ENCODE results near the gene LMX1B.

GRCh38 chr9:126617003-126617822 is 3.5 kb downstream of the LMX1B start:
- TF ChIP-seq CTCF (conservative IDR thresholded peaks at IDR 0.05 in 1 of 2, IDR thresholded peaks at IDR 0.05 in 1 of 2; ENCODE audit: extremely low read depth in 1 of 2, insufficient read depth in 1 of 2, low read depth in 1 of 2, low read length in 2 of 2) (no peak), EZH2 (IDR thresholded peaks at IDR 0.05; ENCODE audit: borderline replicate concordance, low read length) (no peak)

Data from mammary epithelial cell (primary cell).